ENCODE results near the gene GEMIN4. TPM values are rescaled to one million over a fixed set of nuclear protein-coding genes. Genes with fewer than 3 reads are reported as not detected.
"Not testable (repeated sequence)": the region's sequence is repeated elsewhere in the genome, so short reads cannot be mapped to it uniquely, and the experiment has no call there.

Gene GEMIN4
- total RNA-seq, 2 donors from 2014 or later: 12.9 to 31.9 TPM

DNA sequence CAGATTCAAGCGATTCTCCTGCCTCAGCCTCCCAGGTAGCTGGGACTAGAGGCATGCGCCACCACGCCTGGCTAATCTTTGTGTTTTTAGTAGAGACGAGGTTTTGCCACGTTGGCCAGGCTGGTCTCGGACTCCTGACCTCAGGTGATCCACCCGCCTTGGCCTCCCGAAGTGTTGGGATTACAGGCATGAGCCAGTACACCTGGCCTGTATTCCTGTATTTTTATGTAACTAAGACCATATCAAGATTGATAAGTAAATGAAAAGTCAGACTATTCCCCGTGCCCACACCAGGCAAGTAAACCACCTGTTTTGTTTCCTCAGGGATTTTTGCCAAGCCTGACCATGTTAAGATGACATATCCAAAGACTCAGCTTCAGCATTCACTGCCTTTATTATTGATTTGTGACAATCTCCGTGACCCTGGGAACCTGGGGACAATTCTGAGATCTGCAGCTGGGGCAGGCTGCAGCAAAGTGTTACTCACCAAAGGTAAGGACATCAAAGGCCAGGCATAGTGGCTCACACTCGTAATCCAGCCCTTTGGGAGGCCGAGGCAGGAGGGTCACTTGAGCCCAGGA lies 35.7 kb upstream of the GEMIN4 start:
- Histone ChIP-seq H3K9me3 (no peaks in the 10 kb centered on the region), H3K4me3 (no peak overlapping the region), H3K4me1 (peaks cover 6% of the 10 kb centered on the region), H3K27me3 (no peaks in the 10 kb centered on the region), H3K36me3 (peaks cover 8% of the 10 kb centered on the region), H3K27ac (no peak overlapping the region), H3K9ac (ENCODE audit: low read depth in 2 of 2, low read length in 2 of 2) (no peak overlapping the region)
- no peak for TF ChIP-seq CTCF (IDR thresholded peaks at IDR 0.05)
- intact Hi-C loops (cut with DNase I): no loop called here
- DNase-seq: no peak

- intact Hi-C loops (cut with DNase I); H3K4me3 ChIP-seq; H3K27ac ChIP-seq; H3K9ac ChIP-seq (ENCODE audit: low read depth in 2 of 2, low read length in 2 of 2); H3K36me3 ChIP-seq; DNase-seq; H3K4me1 ChIP-seq; H3K9me3 ChIP-seq; H3K27me3 ChIP-seq: not testable (repeated sequence)
These were observed 33.8 kb upstream of the GEMIN4 start for GRCh38 chr17:785901-786300.

GRCh38 chr17:784143-784542 lies 32.1 kb upstream of the GEMIN4 start:
- H3K4me3 ChIP-seq: no peak overlapping the region
- peaks cover 9% of the 10 kb centered on the region for H3K4me1 ChIP-seq
- no peak for TF ChIP-seq CTCF (IDR thresholded peaks at IDR 0.05)
- no peak overlapping the region for H3K27ac ChIP-seq
- no peak for DNase-seq
- H3K36me3 ChIP-seq: peaks cover 8% of the 10 kb centered on the region
- no peaks in the 10 kb centered on the region for H3K9me3 ChIP-seq
- no peak overlapping the region for H3K9ac ChIP-seq (ENCODE audit: low read depth in 2 of 2, low read length in 2 of 2)
- intact Hi-C loops (cut with DNase I): no loop called here
- H3K27me3 ChIP-seq: no peaks in the 10 kb centered on the region

- intact Hi-C loops (cut with DNase I): no loop called here
- H3K27me3 ChIP-seq: no peaks in the 10 kb centered on the region
- no peaks in the 10 kb centered on the region for H3K36me3 ChIP-seq
- peak; percentile 22 for TF ChIP-seq CTCF (IDR thresholded peaks at IDR 0.05)
- H3K27ac ChIP-seq: peak within 1 kb of the TSS; percentile 84
- H3K9me3 ChIP-seq: no peaks in the 10 kb centered on the region
- H3K9ac ChIP-seq (ENCODE audit: low read depth in 2 of 2, low read length in 2 of 2): peak within 1 kb of the TSS; percentile 80 to 97
- H3K4me1 ChIP-seq: peaks cover 9% of the 10 kb centered on the region
- peak within 1 kb of the TSS; percentile 86 for H3K4me3 ChIP-seq
- DNase-seq: peak; percentile 93
These were observed 30.0 kb upstream of the GEMIN4 start, which contains the start of the genes GLOD4 and MRM3 for GRCh38 chr17:781805-782731. TSS of gene GLOD4 (minus strand) at chr17:782280. CDS start at chr17:782255, 25 bp downstream. TSS of gene MRM3 (plus strand) at chr17:782353. CDS start at chr17:782379, 26 bp downstream.

DNA sequence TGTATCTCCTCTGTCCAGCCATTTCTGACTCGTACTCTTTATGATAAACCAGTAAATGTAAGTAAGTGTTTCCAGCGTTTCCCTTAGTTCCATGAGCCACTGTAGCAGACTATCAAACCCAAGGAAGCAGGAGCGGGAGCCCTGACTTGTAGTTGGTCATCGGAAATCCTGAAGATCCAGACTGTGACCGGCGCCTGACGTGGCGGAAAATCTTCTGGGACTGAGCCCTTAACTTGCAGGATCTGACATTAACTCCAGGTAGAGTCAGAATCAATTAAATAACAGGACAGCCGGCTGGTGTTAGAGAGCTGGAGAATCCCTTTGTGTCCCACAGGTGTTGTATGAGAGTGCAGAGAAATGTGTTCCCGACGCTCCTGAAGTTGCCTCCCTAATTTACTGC lies 26.0 kb upstream of the GEMIN4 start:
- no peaks in the 10 kb centered on the region for H3K27me3 ChIP-seq
- no peak for TF ChIP-seq CTCF (IDR thresholded peaks at IDR 0.05)
- H3K4me3 ChIP-seq: no peak overlapping the region
- H3K4me1 ChIP-seq: peaks cover 5% of the 10 kb centered on the region
- H3K36me3 ChIP-seq: no peaks in the 10 kb centered on the region
- H3K9me3 ChIP-seq: no peaks in the 10 kb centered on the region
- no peak overlapping the region for H3K9ac ChIP-seq (ENCODE audit: low read depth in 2 of 2, low read length in 2 of 2)
- intact Hi-C loops (cut with DNase I): no loop called here
- DNase-seq: no peak
- H3K27ac ChIP-seq: no peak overlapping the region

GRCh38 chr17:774313-774584 lies 22.2 kb upstream of the GEMIN4 start:
- H3K36me3 ChIP-seq: peaks cover 8% of the 10 kb centered on the region
- peak overlapping the region in 1 of 2 donors; percentile 20 for H3K9ac ChIP-seq (ENCODE audit: low read depth in 2 of 2, low read length in 2 of 2)
- no peak for TF ChIP-seq CTCF (IDR thresholded peaks at IDR 0.05)
- H3K27ac ChIP-seq: no peak overlapping the region
- intact Hi-C loops (cut with DNase I): no loop called here
- H3K4me3 ChIP-seq: no peak overlapping the region
- no peaks in the 10 kb centered on the region for H3K9me3 ChIP-seq
- no peaks in the 10 kb centered on the region for H3K4me1 ChIP-seq
- no peaks in the 10 kb centered on the region for H3K27me3 ChIP-seq
- DNase-seq: no peak

Data from colonic mucosa (tissue), 4 donors.